HG03521 (cell line): ENCODE results near the gene KIF5A.
"Not testable (repeated sequence)": the region's sequence is repeated elsewhere in the genome, so short reads cannot be mapped to it uniquely, and the experiment has no call there.

Experiments used
- ATAC-seq: cut with Tn5 transposase; IDR thresholded peaks from one replicate; pipeline ENCODE4 v1.9.1; 2021; ENCODE audit warnings: mild to moderate bottlenecking, moderate library complexity; ENCODE audit not compliant: unreplicated experiment

KIF5A gene

DNA sequence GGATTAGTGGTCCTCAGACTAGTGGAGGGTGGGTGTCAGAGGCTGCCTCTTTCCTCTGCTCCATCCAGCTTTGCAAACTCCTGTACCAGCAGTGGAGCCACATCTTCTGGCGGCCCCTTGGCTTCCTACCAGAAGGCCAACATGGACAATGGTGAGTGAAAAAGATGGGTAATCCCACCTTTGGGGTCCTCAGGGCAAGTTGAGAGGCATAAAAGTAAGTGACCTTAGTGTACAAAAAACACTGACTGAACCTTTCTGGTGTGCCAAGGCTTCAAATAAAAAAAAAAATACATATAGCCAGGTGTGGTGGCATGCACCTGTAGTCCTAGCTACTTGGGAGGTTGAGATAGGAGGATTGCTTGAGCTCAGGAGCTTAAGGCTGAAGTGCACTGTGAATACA, 32.0 kb downstream of the KIF5A start:
- no peak for ATAC-seq

DNA sequence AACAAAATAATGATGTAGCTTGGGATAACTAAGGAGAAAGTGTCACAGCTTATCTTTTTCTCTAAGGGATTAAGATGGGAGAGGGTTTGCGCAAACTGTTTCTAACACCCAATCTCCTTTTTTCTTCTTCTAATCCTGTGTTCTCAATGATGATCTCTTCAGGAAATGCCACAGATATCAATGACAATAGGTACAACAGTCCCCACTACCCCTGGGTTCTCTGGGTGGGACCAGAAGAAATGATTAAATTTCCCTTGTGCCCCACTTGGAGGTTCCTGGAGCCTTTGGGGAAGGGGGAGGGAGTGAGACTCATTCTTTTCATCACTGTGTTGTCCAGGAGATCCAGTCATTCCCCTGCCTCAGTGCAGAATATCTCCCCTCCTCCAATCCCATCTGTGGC, 32.6 kb downstream of the KIF5A start:
- ATAC-seq, result no peak

DNA sequence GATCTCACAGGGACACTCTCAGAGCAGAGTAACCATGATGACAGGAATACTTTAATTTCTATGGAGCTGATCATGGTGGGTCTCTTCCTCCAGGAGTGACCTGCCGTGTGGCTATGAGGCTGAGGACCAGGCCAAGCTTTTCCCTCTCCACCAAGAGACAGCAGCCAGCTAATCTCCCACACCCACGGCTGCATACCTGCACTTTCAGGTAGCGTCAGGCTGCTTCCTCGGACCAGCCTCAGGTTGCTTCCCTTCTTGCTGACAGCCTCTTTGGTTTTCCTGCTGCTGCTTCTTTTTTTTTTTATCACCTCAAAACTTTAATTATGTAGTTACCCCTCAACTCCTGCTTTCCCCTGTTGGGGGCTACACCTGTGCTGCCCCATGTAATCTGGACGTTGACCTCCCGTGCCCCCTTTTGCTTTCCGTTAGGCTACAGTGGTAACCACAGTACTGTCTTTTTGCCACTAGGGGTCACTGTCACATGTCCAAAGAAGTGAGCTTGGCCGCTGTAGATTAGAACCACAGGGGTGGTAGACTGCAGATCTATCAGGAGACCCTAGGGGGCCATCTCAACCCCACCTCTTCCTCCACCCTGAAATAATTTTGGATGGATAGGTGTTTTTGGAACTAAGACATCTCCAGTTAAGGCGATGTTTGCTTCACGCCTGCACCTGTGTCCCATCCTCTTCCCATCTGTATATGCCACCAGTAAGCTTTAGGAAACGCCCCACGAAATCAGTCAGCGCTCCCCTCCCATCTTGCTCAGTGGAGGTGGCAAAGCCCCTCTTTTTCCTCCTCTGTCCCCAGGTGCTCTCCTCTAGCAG, 33.4 kb downstream of the KIF5A start:
- peak; percentile 94 for ATAC-seq

DNA sequence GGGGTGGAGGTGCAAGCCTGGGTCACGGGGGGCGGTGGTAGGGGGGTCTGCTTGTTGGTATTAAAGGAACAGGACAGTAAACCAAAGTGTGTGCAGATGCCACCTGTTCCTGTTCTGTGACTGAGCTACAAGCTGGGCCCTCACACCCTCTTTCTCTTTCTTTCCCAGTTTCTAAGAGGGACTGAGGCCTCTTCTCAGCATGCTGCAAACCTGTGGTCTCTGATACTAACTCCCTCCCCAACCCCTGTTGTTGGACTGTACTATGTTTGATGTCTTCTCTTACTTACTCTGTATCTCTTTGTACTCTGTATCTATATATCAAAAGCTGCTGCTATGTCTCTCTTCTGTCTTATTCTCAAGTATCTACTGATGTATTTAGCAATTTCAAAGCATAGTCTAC, 34.2 kb downstream of the KIF5A start:
- ATAC-seq, result no peak

DNA sequence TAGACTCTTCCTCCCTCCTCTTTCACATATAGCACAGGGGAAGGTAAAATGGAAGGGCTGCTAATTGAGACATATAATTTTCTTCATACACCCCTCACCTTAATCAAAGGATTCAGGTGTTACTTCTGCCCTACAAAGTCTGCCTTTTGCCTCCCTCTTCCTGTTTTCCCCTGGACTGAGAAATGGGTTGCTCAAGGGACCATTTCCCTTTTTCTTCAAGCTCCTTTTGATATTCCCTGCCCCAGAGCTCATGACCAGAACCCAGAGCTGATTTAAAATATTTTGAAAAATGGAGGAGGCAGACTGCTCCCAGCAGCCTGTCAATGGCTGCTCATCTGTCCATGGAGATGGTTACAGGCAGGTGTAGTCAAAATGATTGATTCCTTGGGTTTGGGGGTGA, 34.8 kb downstream of the KIF5A start:
- ATAC-seq, result no peak

DNA sequence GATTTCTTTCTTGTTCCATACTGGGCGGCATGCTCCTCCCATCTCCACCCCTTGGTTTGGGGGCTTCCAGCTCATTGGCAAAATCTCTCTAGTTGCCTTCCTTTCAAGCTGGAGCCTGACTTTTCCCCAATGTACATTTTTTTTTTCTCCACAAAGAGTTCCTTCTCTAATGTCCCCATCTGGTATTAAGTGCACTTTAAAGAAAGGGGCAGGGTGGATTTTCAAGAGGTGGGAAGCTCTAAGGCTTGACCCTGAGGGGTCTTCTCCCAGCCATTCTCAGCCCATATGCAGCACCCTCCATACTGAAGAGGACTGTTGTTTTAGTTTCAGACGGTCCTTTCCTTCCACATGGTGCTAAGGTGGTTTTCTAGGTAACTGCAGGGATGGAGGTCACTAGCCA, 35.3 kb downstream of the KIF5A start:
- no peak for ATAC-seq

DNA sequence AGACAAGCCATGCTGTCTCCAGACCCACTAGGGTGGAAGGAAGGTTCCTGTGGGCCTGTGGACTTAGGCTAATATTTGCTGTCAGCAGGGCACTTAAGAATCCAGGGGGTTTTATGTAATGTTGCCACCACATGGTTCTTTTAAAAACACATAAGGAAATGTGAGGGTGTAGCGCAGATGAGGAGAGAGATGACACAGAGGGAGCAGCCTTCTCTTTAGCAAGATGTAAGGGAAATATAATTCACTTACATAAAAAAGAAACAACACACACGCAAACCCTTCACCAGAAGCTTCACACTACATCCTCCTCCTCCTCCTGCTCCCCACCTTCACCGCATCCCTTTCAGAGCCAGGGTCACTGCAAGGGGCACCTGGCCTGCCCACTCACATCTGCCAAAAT, 36.3 kb downstream of the KIF5A start:
- no peak for ATAC-seq

DNA sequence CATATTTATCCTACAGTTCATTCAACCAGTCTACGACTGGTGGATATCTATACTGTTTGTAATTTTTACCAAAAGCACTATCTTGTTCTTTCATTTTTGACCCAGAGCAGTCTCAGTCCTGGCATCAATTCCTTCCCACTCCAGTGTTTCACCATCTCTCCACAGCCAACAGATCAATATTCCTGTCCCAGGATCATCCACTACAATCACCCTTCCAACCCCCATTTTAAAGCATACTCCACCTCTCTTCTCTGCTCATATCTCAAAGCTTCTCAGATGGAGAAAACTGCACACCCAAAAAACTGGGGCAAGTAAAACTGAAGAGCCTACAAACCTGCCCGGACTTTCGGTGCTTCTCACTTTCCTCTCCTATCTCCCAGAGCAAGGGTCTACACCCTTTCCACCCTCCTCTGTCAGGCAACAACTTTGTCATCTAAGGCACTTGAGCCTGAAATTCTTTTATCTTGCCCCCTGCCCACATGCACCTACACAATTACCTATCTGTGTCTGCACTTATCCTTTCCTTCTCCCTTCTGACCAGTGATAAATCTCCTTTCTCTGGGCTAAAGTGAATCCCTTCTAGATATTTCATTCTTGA, 37.1 kb downstream of the KIF5A start:
- ATAC-seq, result no peak

DNA sequence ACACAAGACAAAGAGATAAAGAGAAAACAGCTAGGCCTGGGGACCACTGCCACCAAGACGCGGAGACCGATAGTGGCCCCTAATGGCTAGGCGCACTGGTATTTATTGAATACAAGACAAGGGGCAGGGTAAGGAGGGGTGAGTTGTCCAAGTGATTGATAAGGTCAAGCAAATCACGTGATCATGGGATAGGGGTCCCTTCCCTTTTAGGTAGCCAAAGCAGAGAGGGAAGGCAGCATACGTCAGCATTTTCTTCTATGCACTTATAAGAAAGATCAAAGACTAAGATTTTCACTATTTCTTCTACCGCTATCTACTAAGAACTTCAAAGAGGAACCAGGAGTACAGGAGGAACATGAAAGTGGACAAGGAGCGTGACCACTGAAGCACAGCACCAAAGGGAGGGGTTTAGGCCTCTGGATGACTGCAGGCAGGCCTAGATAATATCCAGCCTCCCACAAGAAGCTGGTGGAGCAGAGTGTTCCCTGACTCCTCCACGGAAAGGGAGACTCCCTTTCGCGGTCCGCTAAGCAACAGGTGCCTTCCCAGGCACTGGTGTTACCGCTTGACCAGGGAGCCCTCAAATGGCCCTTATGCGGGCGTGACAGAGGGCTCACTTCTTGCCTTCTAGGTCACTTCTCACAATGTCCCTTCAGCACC, 39.2 kb downstream of the KIF5A start:
- not testable (repeated sequence) for ATAC-seq

DNA sequence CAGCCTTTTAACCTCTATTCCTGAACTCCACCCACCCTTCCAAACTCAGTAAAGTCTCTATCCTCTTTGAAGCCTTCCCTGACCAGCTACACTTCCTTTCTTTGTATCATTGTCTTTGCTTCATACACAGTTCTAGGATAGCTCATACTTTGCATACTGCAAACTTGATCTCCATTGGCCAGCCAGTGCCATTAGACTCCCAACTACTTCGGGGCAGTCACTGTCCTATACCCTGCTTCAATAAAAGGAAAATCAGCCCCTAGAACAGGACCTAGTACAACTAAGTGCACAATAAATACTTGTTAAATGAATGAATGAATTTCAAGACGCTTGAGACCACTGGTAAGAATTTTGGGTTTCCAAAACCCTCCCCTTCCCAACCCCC, 40.6 kb downstream of the KIF5A start:
- ATAC-seq, result no peak

DNA sequence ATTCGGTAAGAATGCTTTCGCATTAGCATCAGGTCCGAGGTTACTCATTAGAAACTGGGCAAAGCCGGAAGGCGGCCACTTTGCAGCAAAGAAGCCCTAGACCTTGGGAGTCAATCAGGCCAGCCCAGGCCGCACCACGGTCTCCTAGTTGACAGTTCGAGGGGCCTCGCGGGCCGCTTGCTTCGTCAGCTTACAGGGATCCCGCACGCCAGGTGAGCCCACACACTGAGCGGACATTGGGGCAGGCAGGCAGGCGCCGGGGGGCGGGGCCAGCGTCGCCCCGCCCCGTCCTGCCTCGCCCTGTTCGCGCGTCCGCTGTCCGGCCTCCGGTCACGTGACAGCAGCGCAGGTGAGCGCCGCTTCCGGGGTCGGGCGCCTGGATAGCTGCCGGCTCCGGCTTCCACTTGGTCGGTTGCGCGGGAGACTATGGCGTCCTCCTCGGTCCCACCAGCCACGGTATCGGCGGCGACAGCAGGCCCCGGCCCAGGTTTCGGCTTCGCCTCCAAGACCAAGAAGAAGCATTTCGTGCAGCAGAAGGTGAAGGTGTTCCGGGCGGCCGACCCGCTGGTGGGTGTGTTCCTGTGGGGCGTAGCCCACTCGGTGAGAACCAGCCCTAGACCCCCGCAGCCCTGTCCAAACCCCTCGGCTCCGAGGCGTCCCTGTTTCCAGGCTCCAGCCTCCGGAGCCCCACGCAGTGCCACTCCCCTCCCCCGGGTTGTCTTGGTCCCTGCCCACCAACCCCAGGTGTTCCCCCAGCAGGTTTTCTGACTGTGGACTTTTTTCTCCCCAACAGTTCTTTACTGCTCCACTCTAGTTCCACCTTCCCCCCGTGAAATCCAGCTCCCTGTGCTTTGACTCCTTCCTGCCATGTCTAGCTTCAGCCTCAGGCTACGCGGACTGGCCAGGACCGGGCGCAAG, 41.3 kb downstream of the KIF5A start, which contains the start of gene PIP4K2C:
PIP4K2C (plus strand) TSS at position 329 of the 918 bp plus-strand sequence; CDS start at position 427, 98 bp downstream.
- peak; percentile 95 for ATAC-seq

DNA sequence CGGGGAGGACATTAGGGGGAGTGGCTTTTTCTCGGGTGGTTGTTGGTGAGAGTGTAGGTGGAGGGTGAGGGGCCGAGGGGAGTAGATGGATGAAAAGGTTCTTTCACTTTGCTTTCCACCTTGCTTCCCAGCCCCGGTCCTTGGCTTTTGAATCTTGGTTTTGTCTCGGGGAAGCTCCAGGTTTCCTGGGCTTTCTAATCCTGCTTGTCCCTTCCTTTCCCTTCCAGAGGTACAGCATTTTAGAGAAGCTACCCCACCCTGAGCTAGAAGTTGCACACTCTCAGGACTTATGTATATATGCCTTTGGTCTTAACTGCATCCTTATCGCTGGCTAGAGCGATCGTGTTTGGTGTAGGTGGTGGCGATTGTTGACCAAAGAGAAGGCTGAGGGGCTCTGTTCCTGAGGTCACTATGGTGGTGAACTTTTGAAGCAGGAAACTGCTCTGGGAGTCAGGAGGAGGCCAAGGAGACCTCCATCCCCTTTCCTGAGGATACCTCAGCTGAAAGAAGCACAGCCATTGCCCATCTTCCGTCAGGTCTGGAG, 42.0 kb downstream of the KIF5A start:
- ATAC-seq, result no peak

DNA sequence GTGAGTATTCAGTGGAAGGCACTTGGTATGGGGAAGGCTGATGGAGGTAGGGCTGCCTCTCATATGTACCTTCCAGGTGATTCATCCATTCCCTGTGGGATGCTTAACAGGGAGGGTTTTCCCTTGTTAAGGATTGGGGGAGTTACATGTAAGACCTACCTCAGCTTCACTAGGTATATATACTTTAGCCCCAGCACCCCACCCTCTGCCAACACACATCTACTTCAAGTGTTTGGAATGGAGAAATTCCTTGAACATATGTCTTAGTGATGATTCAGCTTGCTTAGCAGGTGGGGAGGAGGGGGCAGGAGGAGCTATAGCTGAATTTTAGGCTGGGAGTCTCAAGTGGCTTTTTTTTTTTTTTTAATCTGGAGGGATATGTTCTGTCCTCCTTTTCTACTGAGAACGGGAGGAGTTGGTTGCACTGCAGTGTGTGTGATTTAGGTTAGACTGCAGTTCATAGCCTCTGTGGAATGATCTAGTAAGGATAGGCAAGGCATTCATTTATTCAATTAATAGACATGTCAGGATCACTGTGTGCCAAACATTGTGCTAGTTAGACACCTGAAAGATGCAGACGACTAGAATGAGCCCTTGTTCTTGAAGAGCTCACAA, 42.8 kb downstream of the KIF5A start:
- ATAC-seq, result no peak

DNA sequence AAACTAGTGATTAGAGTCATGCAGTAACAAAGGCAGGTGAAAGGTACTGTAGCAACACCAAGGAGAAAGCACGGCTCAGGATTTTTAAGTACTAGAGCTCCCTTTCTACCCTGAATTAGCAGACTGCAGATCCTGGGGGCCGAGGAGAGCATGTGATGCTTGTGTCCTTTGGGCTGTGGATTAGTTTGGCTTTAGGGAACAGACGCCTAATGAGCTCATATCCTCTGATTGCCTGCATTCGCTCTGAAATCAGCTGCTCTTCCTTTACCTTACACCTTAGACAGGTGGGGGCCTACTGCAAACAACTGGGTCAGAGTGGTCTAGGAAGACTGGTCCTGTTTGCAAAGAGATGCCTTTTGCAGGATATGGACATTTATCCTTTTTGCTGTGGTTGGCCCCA, 43.3 kb downstream of the KIF5A start:
- ATAC-seq, result no peak

DNA sequence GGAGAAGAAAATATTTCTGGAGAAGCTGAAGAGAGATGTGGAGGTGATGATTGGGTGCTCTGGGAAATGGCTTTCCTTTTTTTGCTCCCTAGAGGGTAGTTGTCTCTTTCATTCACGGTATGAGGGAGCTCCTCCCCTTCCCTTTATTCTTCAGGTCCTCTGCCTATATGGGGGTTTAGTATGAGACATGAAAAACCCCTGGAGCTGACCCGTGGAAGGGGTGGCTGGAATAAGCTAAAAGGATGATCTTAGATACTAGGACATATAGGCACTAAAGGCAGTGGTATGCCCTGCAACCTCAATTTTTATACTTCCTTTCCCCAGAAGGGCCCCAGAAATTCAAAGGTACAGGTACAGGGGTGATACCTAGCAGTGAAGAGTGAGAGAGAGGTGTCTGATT, 50.6 kb downstream of the KIF5A start:
- no peak for ATAC-seq

DNA sequence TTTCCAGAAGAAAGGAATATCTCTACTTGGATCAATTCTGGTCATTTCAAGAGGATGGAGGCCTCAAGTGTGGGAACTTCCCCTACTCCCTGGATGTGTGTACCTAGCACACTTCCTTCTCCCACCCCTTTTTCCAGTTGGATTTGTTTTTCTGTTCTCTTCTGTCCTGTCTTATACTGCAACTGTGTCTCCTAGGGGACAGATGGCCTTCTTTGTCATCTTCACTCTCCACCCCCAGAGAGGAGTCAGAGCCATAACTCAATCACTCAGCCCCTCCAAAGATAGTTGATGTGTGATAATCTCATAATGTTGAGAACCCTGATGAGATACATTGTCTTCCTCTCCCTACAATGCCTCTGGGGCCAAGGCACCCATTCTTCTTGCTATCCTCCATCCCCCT, 52.7 kb downstream of the KIF5A start:
- ATAC-seq, result no peak

DNA sequence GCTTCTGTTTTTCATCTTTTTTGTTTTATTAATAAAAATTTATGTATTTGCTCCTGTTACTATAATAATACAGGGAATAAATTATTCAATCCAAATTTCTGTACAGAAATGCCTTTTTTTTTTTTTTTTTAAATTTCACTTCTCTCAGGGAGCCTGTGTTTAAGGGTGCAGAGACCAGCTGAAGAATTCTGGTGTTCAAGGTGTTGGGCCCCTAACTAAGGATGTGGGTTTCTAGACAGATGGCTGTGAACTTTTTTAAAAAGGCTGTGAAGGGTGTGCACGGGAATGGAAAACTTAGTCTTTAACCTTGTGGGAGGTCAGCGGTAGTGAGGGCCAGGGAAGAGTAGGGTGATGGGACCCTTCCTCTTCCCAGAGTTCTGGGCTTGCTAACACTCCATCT, 53.5 kb downstream of the KIF5A start:
- no peak for ATAC-seq

DNA sequence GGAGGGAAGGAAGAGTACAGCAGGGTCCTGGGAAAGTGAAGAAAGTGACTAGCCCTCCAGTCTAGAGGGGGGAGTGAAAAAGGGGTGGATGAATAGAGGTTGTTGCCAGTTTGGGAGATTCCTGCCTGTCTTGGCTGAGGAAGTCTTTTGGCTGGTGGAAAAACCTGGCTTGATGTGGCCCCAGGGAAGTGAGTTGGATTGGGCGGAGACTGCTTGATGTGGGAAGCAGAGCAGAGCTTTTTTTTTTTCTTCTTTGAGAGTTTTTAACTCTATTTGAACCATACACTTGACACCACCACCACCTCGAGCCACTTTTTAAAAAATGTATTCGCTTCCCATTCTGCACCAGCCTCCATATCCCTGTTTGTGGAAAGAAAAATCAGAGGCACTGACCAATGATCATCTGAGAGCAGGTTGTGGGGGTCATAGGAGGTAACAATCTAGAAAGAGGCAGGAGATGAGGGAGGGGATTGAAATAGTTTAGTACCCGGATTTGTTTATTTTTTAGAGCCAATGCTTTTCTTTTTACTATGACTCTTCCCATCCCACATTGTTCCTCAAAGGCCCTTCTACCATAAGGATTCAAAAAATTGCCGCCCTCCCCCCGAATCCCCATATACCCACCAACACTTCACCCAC, 54.1 kb downstream of the KIF5A start:
- no peak for ATAC-seq

DNA sequence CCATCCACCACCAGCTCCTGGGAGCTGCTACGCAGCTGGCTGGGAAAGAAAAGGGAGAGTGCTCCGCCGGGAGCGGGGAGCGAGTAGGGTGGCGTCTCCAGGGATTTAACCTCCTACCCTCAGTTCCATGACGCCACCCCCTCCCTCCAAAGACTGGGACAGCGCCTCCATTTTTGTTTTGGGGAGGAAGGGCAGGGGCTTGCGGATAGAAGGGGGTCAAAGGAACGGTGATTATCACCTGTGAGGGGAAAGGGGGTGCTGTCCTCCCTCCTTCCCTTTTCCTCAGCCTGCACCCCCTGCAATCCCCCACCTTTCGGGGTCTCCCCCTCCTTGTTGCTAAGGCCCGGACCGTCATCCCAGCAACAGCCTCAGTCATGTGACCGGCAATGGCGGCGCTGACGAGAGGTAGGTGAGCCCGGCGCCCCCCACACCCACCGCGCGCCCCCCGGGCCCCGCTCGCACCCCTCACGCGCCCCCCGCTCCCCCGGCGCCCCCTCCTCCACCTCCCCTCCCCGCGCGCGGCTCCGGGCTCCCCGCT, 54.7 kb downstream of the KIF5A start, which contains the start of gene DTX3:
DTX3 (plus strand) TSS at position 371 of the 538 bp plus-strand sequence. CDS start 1,694 bp downstream, outside the sequence.
- no peak for ATAC-seq
